NCI-H345 (cell line): ENCODE results near the gene RTKN.

Source experiments
- DNase-seq: peaks from one replicate; lab custom pipeline; 2025; lab: John Stamatoyannopoulos, UW

The RTKN gene

GRCh38 chr2:74378007-74378406, 63.7 kb downstream of the RTKN start:
- DNase-seq = no peak

DNA sequence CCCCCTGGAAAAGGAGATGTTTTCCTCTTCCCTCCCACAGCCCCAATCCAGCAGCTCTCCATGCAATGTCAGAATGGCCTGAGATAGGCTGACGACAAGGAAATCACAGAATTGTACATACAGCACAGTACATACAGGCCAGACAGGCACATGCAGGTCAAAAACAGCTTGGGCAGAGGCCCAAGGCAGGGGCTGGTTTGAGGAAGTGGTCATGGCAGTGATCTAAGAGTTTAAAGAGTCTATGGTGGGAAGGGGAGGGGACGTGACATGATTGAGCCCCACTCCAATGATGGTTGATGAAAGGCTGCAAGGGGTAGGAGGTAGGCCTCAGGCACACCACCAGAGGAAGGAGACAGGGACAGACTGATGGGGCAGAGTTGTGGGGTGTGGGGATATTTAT, 65.9 kb downstream of the RTKN start:
- no peak for DNase-seq
